ENCODE results near the gene ASH1L. TPM values are rescaled to one million over a fixed set of nuclear protein-coding genes. Genes with fewer than 3 reads are reported as not detected.
"Not testable (repeated sequence)": the region's sequence is repeated elsewhere in the genome, so short reads cannot be mapped to it uniquely, and the experiment has no call there.

ASH1L gene
- total RNA-seq, 2 experiments from 2014 or later = 28.1 to 31.4 TPM

DNA sequence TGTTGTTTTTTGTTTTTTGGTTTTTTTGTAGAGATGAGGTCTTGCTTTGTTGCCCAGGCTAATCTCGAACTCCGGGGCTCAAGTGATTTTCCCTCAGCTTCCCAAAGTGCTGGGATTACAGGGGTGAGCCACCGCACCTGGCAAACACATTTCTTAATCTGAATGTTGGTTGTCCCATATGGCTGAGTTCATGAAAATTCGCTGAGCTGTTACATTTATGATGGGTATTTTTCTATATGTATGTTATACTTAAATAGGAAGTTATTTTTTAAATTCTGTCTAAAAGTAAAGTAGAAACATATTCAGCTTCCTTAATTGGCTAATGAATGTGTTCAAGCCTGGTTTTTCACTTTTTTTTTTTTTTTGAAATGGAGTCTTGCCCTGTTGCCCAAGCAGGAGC is 75.1 kb downstream of the ASH1L start:
- H3K36me3 Mint-ChIP-seq (ENCODE audit: low read depth) = peaks cover 3% of the 10 kb centered on the region
- H3K9me3 Mint-ChIP-seq (ENCODE audit: low read depth) = no peaks in the 10 kb centered on the region
- CTCF ChIA-PET = interaction anchor here (0.7 to 0.9 kb wide), 2 partner anchors 14 to 236 kb away, joined by 3 read pairs; no protein-coding TSS in a partner anchor
- peaks cover 9% of the 10 kb centered on the region for H3K4me1 Mint-ChIP-seq
- POLR2A ChIA-PET = interaction anchor here (0.6 kb wide), 1 partner anchor 72 kb away, joined by 3 read pairs; no protein-coding TSS in a partner anchor
- DNase-seq (no peak), ATAC-seq (no peak)
- no peak overlapping the region for H3K27ac Mint-ChIP-seq
- H3K4me3 Mint-ChIP-seq = no peak overlapping the region
- no peaks in the 10 kb centered on the region for H3K27me3 Mint-ChIP-seq
- intact Hi-C loops (cut with DNase I, micrococcal nuclease) = no loop called here

GRCh38 chr1:155486952-155487351 is 75.7 kb downstream of the ASH1L start:
- H3K36me3 Mint-ChIP-seq (ENCODE audit: low read depth); H3K4me3 Mint-ChIP-seq; H3K27ac Mint-ChIP-seq; H3K4me1 Mint-ChIP-seq; POLR2A ChIA-PET; DNase-seq; H3K9me3 Mint-ChIP-seq (ENCODE audit: low read depth); H3K27me3 Mint-ChIP-seq; intact Hi-C loops (cut with DNase I, micrococcal nuclease); ATAC-seq: not testable (repeated sequence)
- CTCF ChIA-PET = interaction anchor here (0.7 to 0.9 kb wide), 2 partner anchors 14 to 236 kb away, joined by 3 read pairs; no protein-coding TSS in a partner anchor

GRCh38 chr1:155485945-155486344 is 76.7 kb downstream of the ASH1L start:
- H3K36me3 Mint-ChIP-seq (ENCODE audit: low read depth) = peaks cover 17% of the 10 kb centered on the region
- intact Hi-C loops (cut with DNase I, micrococcal nuclease) = no loop called here
- ATAC-seq = no peak
- no peaks in the 10 kb centered on the region for H3K27me3 Mint-ChIP-seq
- CTCF ChIA-PET = no interaction called here
- POLR2A ChIA-PET = no interaction called here
- H3K4me1 Mint-ChIP-seq = peaks cover 9% of the 10 kb centered on the region
- H3K4me3 Mint-ChIP-seq = no peak overlapping the region
- DNase-seq = no peak
- no peaks in the 10 kb centered on the region for H3K9me3 Mint-ChIP-seq (ENCODE audit: low read depth)
- H3K27ac Mint-ChIP-seq = no peak overlapping the region

GRCh38 chr1:155485222-155485621 is 77.4 kb downstream of the ASH1L start:
- no peak overlapping the region for H3K4me3 Mint-ChIP-seq
- CTCF ChIA-PET = interaction anchor here (0.6 kb wide), 1 partner anchor 75 kb away, joined by 3 read pairs; no protein-coding TSS in a partner anchor
- H3K27me3 Mint-ChIP-seq = no peaks in the 10 kb centered on the region
- POLR2A ChIA-PET = no interaction called here
- ATAC-seq (no peak), DNase-seq (no peak)
- no peaks in the 10 kb centered on the region for H3K9me3 Mint-ChIP-seq (ENCODE audit: low read depth)
- intact Hi-C loops (cut with DNase I, micrococcal nuclease) = no loop called here
- H3K4me1 Mint-ChIP-seq = peaks cover 9% of the 10 kb centered on the region
- H3K27ac Mint-ChIP-seq = no peak overlapping the region
- H3K36me3 Mint-ChIP-seq (ENCODE audit: low read depth) = peaks cover 20% of the 10 kb centered on the region

DNA sequence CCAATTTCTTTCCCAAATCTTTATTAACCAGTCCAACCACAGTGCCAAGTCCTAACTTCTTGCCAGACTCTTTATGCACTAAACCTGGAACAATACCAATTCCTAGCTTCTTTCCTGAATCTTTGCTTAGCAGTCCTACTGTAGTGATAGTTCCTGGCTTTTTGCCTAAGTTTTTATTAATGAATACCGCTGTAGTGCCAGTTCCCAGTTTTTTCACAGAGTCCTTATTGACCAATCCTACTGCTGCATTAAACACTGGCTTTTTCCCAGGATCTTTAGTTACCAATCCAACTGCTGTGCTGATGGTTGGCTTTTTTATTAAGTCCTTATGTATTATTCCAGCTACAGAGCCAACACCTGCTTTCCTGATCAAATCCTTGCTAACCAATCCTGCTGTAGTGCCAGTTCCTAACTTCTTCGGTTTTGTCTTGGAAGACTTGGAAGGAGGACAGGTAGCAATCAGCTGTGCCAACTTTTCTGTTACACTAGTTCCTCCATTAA is 80.8 kb downstream of the ASH1L start:
- H3K27ac Mint-ChIP-seq = no peak overlapping the region
- H3K4me1 Mint-ChIP-seq = peaks cover 16% of the 10 kb centered on the region
- ATAC-seq (no peak), DNase-seq (no peak)
- POLR2A ChIA-PET = no interaction called here
- no peak overlapping the region for H3K4me3 Mint-ChIP-seq
- no peaks in the 10 kb centered on the region for H3K27me3 Mint-ChIP-seq
- CTCF ChIA-PET = interaction anchor here (1.4 kb wide), 1 partner anchor 14 kb away, joined by 3 read pairs; no protein-coding TSS in a partner anchor
- intact Hi-C loops (cut with DNase I, micrococcal nuclease) = no loop called here
- peaks cover 34% of the 10 kb centered on the region for H3K36me3 Mint-ChIP-seq (ENCODE audit: low read depth)
- H3K9me3 Mint-ChIP-seq (ENCODE audit: low read depth) = no peaks in the 10 kb centered on the region

DNA sequence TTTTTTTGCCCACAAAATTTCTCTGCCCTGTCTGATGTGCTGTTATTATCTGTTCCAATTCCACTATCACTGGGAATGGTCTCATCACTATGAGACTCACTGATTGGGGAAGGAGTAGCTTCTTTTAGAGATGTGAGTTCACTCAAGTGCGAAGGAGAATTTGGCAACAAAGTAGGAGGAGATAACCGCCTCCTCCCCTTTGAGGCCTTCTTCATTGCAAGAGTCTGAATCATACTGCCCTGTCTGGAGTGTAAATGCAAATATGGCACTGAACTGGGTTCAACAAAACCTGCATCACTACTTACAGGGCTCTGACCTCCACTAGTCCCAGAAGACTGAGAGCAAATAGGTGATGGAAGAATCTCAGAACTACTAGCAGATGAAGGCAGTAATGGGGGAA is 83.4 kb downstream of the ASH1L start:
- H3K36me3 Mint-ChIP-seq (ENCODE audit: low read depth) = peaks cover 45% of the 10 kb centered on the region

DNA sequence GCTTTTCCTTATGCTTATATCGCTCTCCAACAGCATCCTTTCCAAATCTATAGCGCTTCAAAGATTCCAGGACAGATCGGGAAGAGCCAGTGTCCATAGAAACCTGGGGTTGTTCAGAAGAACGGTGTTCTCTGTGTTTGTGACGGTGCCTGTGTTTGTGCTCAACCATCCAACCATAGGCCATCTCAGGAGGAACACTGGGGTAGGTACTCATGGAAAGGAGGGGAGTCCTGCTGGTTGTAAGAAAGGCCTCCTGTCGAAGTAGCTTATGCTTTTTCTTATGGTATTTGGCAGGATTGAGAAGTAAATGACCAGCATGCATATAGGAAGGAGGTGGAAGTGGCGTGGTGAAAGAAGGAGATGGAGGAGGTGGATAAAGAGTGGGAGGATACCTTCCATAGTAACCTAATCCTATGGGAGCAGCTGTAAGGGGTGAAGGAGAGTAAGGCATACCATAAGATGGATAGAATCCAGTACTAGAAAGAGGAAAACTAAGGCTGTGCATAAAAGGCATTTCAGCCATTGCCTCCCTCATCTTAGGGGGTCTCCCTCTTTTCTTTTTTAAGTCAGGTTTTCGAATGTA is 84.2 kb downstream of the ASH1L start:
- H3K27ac Mint-ChIP-seq = no peak overlapping the region
- intact Hi-C loops (cut with DNase I, micrococcal nuclease) = no loop called here
- peaks cover 11% of the 10 kb centered on the region for H3K4me1 Mint-ChIP-seq
- ATAC-seq = no peak
- H3K4me3 Mint-ChIP-seq = no peak overlapping the region
- ChIA-PET CTCF (interaction anchor here (1.2 kb wide), 1 partner anchor 227 kb away, joined by 3 read pairs; no protein-coding TSS in a partner anchor), POLR2A (no interaction called here)
- peaks cover 2% of the 10 kb centered on the region for H3K9me3 Mint-ChIP-seq (ENCODE audit: low read depth)
- H3K36me3 Mint-ChIP-seq (ENCODE audit: low read depth) = peaks cover 48% of the 10 kb centered on the region
- no peaks in the 10 kb centered on the region for H3K27me3 Mint-ChIP-seq
- no peak for DNase-seq

More for the DNA sequence above, 83.4 kb downstream of the ASH1L start:
- ChIA-PET CTCF (interaction anchor here (1.2 kb wide), 1 partner anchor 228 kb away, joined by 3 read pairs; no protein-coding TSS in a partner anchor), POLR2A (no interaction called here)
- ATAC-seq (no peak), DNase-seq (no peak)
- intact Hi-C loops (cut with DNase I, micrococcal nuclease) = no loop called here
- H3K27me3 Mint-ChIP-seq = no peaks in the 10 kb centered on the region
- H3K4me3 Mint-ChIP-seq = no peak overlapping the region
- H3K4me1 Mint-ChIP-seq = peaks cover 11% of the 10 kb centered on the region
- H3K9me3 Mint-ChIP-seq (ENCODE audit: low read depth) = peaks cover 2% of the 10 kb centered on the region
- H3K27ac Mint-ChIP-seq = no peak overlapping the region

DNA sequence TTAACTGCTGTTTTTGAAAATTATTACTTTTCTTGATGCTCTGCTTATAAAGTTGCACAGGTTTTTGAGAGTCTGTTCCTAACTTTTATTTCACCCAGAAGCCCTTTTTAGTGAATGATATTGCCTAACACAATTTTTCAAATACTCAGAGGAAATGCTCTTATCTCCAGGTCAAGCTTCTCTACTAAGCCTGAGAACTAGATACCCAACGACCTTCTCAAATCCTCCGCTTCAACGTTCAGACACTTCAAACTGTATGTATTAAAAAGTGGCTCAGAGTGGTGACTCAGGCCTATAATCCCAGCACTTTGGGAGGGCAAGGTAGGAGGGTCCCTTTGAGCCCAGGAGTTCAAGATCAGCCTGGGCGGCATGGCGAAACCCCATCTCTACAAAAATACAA is 88.5 kb downstream of the ASH1L start:
- CTCF ChIA-PET = interaction anchor here (0.8 to 1.5 kb wide), 2 partner anchors 19 to 68 kb away, joined by 3 read pairs; no protein-coding TSS in a partner anchor
- no peak overlapping the region for H3K4me3 Mint-ChIP-seq
- H3K36me3 Mint-ChIP-seq (ENCODE audit: low read depth) = peaks cover 46% of the 10 kb centered on the region
- intact Hi-C loops (cut with DNase I, micrococcal nuclease) = no loop called here
- peaks cover 11% of the 10 kb centered on the region for H3K4me1 Mint-ChIP-seq
- DNase-seq (no peak), ATAC-seq (no peak)
- H3K9me3 Mint-ChIP-seq (ENCODE audit: low read depth) = peaks cover 15% of the 10 kb centered on the region
- POLR2A ChIA-PET = no interaction called here
- H3K27ac Mint-ChIP-seq = no peak overlapping the region
- H3K27me3 Mint-ChIP-seq = no peaks in the 10 kb centered on the region

DNA sequence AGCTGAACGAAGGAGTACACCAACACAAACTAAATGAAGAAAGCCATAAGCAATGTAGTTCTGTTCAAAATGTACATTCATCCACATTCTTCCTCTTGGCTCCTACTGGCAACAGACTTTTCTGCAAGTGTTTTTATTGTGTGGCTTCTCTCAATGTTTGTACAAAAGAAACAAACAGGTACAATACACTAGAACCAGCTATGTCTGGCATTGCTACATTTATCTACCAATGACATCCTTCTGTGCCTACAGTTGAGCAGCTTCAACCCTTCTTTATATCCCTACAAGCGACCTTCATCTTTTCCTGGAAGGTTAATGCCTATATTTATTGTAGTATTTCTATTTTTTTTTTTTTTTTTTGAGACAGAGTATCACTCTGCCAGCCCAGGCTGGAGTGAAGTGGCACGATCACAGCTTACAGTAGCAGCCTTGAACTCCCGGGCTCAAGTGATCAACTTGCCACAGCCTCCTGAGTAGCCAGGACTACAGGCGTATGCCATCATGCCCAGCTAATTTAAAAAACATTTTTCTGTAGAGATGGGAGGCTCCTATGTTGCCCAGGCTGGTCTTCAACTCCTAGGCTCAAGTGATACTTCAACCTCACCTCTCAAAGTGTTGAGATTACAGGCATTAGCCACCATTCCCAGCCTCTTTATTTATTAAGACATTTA is 89.3 kb downstream of the ASH1L start:
- intact Hi-C loops (cut with DNase I, micrococcal nuclease) = no loop called here
- Mint-ChIP-seq H3K36me3 (ENCODE audit: low read depth) (peaks cover 46% of the 10 kb centered on the region), H3K4me3 (no peak overlapping the region), H3K27me3 (no peaks in the 10 kb centered on the region), H3K4me1 (peaks cover 14% of the 10 kb centered on the region), H3K9me3 (ENCODE audit: low read depth) (peaks cover 15% of the 10 kb centered on the region), H3K27ac (no peak overlapping the region)
- ATAC-seq (no peak), DNase-seq (no peak)
- ChIA-PET POLR2A (interaction anchor here (0.7 kb wide), 1 partner anchor 227 kb away, joined by 4 read pairs; no protein-coding TSS in a partner anchor), CTCF (interaction anchor here (0.6 to 1.5 kb wide), 3 partner anchors 14 to 168 kb away, joined by 3 read pairs; no protein-coding TSS in a partner anchor)

DNA sequence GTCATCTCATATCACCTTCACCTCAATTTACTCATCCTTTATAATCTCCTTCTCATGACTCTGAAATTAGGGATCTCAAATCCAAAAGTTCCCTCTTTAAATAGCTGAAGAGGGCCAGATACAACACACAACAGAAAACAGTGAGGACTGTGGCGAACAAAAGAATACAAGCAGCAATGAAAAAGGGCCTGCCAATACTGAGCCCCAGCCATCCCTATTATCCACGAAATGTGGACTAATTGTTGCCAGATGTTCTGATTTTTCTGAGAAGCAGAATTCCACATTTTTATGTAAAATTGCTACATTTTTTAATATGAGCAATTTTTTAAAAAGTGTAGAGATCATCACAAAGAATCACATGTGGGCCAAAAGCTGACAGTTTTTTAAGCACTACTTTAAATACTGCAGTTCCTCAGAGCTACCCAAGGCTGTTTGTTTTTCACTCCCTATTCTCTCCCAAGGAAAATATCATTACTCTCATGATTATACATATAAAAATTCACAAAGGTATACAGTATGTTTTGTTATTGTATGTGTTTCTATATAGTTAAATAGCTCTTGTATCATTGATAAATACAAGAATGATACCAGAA is 90.0 kb downstream of the ASH1L start:
- H3K27ac Mint-ChIP-seq = no peak overlapping the region
- no peaks in the 10 kb centered on the region for H3K27me3 Mint-ChIP-seq
- ATAC-seq (no peak), DNase-seq (no peak)
- H3K9me3 Mint-ChIP-seq (ENCODE audit: low read depth) = peaks cover 15% of the 10 kb centered on the region
- CTCF ChIA-PET = interaction anchor here (1.0 kb wide), 1 partner anchor 167 kb away, joined by 3 read pairs; no protein-coding TSS in a partner anchor
- peaks cover 21% of the 10 kb centered on the region for H3K4me1 Mint-ChIP-seq
- intact Hi-C loops (cut with DNase I, micrococcal nuclease) = no loop called here
- H3K36me3 Mint-ChIP-seq (ENCODE audit: low read depth) = peaks cover 44% of the 10 kb centered on the region
- no peak overlapping the region for H3K4me3 Mint-ChIP-seq
- POLR2A ChIA-PET = interaction anchor here (0.7 kb wide), 1 partner anchor 227 kb away, joined by 4 read pairs; no protein-coding TSS in a partner anchor

- H3K27ac Mint-ChIP-seq = no peak overlapping the region
- ChIA-PET CTCF (no interaction called here), POLR2A (no interaction called here)
- H3K4me3 Mint-ChIP-seq = no peak overlapping the region
- peaks cover 44% of the 10 kb centered on the region for H3K36me3 Mint-ChIP-seq (ENCODE audit: low read depth)
- intact Hi-C loops (cut with DNase I, micrococcal nuclease) = no loop called here
- H3K9me3 Mint-ChIP-seq (ENCODE audit: low read depth) = peaks cover 15% of the 10 kb centered on the region
- no peaks in the 10 kb centered on the region for H3K27me3 Mint-ChIP-seq
- H3K4me1 Mint-ChIP-seq = peaks cover 28% of the 10 kb centered on the region
- ATAC-seq (no peak), DNase-seq (no peak)
Measured at GRCh38 chr1:155471891-155472290, 90.7 kb downstream of the ASH1L start.

All from activated CD4-positive, alpha-beta T cell treated with anti-CD3 and anti-CD28 coated beads for 36 hours (primary cell).